Activated CD8-positive, alpha-beta T cell treated with anti-CD3 and anti-CD28 coated beads for 36 hours (primary cell): ENCODE results near the gene SFSWAP. TPM values are rescaled to one million over a fixed set of nuclear protein-coding genes. Genes with fewer than 3 reads are reported as not detected.

Experiments used
- ATAC-seq: fragments of 200-7000 bp; cut with Tn5 transposase; one replicate; pipeline ENCODE4 v1.10.0; 2021; ENCODE audit warnings: mild to moderate bottlenecking, moderate library complexity
- CTCF ChIA-PET: fragments of 350-600 bp; sonication (Branson Sonifier 250); formaldehyde crosslinking; loops from one replicate; lab custom pipeline; 2021; ENCODE audit warnings: antibody characterized with exemption; lab: Charles Lee
- POLR2A ChIA-PET: fragments of 350-600 bp; sonication (Branson Sonifier 250); formaldehyde crosslinking; loops from one replicate; lab custom pipeline; 2021; ENCODE audit warnings: antibody characterized with exemption; lab: Charles Lee
- DNase-seq: peaks from one replicate; pipeline ENCODE4 v3.0.0-alpha.2; 2020
- H3K27ac Mint-ChIP-seq: one replicate; pipeline ENCODE4 v1.8.0; 2021; ENCODE audit warnings: mild to moderate bottlenecking, mixed read lengths
- H3K27me3 Mint-ChIP-seq: one replicate; pipeline ENCODE4 v1.8.0; 2021; ENCODE audit warnings: mixed read lengths
- H3K36me3 Mint-ChIP-seq: one replicate; pipeline ENCODE4 v1.8.0; 2021; ENCODE audit warnings: low read depth, mixed read lengths
- H3K4me1 Mint-ChIP-seq: one replicate; pipeline ENCODE4 v1.8.0; 2021; ENCODE audit warnings: low read depth, mixed read lengths
- H3K4me3 Mint-ChIP-seq: one replicate; pipeline ENCODE4 v1.8.0; 2021; ENCODE audit warnings: mild to moderate bottlenecking, moderate library complexity, mixed read lengths
- H3K9me3 Mint-ChIP-seq: one replicate; pipeline ENCODE4 v1.8.0; 2021; ENCODE audit warnings: mixed read lengths
- intact Hi-C: fragments of 100-400 bp; cut with micrococcal nuclease; formaldehyde crosslinking; loops from one replicate; pipeline ENCODE4 v1.10.0; 2022
- total RNA-seq, 2 experiments: library from RNA; stranded (reverse); gene quantifications; one replicate each; pipeline ENCODE4 v1.2.3, GENCODE V29; 2021
- TF ChIP-seq, protein P1 (sequence below): fragments of 200-600 bp; IDR thresholded peaks from one replicate; pipeline ENCODE4 v1.8.0; 2022; ENCODE audit warnings: antibody characterized with exemption, mild to moderate bottlenecking

The SFSWAP gene
- total RNA-seq, 2 experiments from 2014 or later: 47.6 to 49.3 TPM

DNA sequence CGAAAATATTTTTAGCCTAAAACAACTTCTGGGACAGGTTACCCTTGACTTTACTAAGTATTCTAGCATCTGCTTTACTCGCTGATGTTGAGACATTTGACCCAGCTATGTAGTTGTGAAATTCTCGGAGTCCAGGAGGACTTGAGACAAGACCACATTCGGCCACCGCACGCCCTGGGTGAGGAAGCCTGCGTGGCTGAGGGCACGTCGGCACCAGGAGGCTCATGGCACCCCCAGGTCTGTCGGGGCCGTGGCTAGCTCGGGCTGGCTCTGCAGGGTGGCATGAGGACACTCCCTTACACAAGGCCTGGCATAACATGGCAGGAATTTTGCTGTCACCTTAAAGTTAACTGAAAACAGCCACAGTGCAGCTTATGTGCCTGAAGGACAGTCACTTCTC is 59.2 kb downstream of the SFSWAP start:
- TF ChIP-seq, protein P1, sequence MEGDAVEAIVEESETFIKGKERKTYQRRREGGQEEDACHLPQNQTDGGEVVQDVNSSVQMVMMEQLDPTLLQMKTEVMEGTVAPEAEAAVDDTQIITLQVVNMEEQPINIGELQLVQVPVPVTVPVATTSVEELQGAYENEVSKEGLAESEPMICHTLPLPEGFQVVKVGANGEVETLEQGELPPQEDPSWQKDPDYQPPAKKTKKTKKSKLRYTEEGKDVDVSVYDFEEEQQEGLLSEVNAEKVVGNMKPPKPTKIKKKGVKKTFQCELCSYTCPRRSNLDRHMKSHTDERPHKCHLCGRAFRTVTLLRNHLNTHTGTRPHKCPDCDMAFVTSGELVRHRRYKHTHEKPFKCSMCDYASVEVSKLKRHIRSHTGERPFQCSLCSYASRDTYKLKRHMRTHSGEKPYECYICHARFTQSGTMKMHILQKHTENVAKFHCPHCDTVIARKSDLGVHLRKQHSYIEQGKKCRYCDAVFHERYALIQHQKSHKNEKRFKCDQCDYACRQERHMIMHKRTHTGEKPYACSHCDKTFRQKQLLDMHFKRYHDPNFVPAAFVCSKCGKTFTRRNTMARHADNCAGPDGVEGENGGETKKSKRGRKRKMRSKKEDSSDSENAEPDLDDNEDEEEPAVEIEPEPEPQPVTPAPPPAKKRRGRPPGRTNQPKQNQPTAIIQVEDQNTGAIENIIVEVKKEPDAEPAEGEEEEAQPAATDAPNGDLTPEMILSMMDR: no peak
- Mint-ChIP-seq H3K4me1 (peaks cover 23% of the 10 kb centered on the region), H3K4me3 (no peak overlapping the region), H3K27ac (no peak overlapping the region), H3K9me3 (no peaks in the 10 kb centered on the region), H3K36me3 (peaks cover 49% of the 10 kb centered on the region), H3K27me3 (no peaks in the 10 kb centered on the region)
- ChIA-PET POLR2A (interaction anchor here (1.0 kb wide), 1 partner anchor 242 kb away, joined by 3 read pairs; no protein-coding TSS in a partner anchor), CTCF (no interaction called here)
- intact Hi-C loops: no loop called here
- DNase-seq (no peak), ATAC-seq (no peak)

DNA sequence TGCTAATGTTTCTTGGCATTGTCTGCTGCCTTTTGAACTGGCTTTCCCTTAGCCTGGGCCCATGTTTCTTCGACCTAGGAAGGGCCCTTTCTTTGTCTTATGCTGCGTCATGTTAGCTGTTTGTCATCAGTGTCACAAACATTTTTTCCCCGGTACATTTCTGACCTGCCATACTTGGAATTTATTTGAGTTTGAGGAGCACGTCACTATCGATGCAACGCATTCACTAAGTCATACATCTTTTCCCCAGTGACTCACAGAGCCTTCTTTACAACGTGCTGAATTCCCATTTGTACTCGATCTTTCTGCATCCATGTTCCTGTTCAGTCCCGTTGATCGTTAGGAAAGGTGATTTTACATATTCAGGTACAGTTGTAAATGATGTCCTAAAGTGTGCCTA is 61.1 kb downstream of the SFSWAP start:
- H3K27ac Mint-ChIP-seq: no peak overlapping the region
- H3K27me3 Mint-ChIP-seq: no peaks in the 10 kb centered on the region
- intact Hi-C loops: no loop called here
- H3K4me1 Mint-ChIP-seq: peaks cover 32% of the 10 kb centered on the region
- CTCF ChIA-PET: no interaction called here
- H3K36me3 Mint-ChIP-seq: peaks cover 46% of the 10 kb centered on the region
- no peaks in the 10 kb centered on the region for H3K9me3 Mint-ChIP-seq
- no peak overlapping the region for H3K4me3 Mint-ChIP-seq
- POLR2A ChIA-PET: no interaction called here
- no peak for ATAC-seq
- DNase-seq: no peak
- TF ChIP-seq, protein P1: no peak

DNA sequence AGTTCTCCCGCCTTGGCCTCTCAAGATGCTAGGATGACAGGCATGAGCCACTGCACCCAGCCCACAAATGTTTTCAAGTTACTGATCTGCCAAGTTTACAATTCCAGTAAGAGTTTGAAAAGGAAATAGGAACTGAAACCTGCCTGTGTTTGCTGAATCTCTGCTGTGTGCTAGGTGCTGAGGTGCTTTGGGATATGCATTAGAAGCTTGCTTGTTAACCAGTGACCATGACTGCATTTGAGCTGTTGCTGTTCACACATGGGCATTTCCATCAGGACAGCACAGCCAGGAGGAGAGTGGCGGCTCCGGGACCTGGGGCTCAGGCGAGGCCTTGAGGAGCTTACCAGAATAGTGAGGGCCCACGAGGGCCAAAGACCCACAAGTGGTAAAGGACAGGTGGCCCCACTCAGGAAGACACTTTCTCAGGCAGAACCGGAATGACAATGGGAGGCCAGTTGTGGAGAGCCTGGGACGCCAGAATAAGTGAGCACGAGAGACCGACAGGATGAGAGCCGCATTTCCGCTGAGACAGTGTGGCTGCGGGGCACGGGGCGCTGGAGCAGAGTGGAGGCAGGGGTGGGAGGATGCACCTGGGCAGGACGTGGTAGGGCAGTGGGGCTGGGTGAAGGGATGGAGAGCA is 62.8 kb downstream of the SFSWAP start:
- no peaks in the 10 kb centered on the region for H3K9me3 Mint-ChIP-seq

DNA sequence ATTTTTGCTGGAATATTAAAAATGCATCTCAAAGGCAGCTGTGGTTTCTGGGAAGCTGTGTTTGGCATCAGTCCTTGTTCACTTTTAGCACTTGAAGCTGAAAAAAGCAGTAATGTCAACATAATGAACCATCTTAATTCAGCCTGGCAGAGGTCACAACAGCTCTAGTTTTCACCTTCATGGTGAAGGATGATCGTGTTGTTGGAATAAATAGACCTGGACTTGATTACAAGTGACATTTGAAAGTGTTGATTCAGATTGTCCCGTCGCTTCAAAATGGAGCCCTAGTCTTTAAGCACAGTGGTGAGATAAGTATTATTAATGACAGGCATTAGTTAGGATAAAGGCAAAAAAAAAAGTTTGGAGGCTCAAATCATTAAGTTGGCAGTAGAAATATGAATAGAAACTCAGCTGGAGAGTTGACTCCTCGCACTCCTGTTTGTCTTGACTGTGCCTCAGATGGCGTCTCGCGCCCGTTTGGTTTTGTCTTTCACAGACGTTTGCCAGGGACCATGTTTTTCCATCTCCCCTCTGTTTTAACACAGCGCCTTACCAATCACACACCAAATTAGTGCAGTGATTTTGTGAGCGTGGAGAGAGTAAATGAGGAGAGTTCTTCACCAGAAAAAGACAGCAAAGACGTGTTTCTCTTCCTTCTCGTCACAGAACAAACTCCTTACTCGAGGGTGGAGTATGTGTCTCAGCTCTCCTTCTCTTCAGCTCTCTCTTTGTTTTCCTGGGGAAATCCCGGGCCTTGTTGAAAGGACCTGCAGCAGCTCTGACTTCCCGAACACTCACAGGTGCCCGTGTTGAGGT is 63.9 kb downstream of the SFSWAP start:
- no peaks in the 10 kb centered on the region for H3K9me3 Mint-ChIP-seq

More for the DNA sequence above, 62.8 kb downstream of the SFSWAP start:
- intact Hi-C loops: no loop called here
- ATAC-seq: peak; percentile 62
- Mint-ChIP-seq H3K4me3 (no peak overlapping the region), H3K27me3 (no peaks in the 10 kb centered on the region), H3K36me3 (peaks cover 52% of the 10 kb centered on the region), H3K27ac (peak overlapping the region; percentile 58), H3K4me1 (peaks cover 32% of the 10 kb centered on the region)
- TF ChIP-seq, protein P1: no peak
- ChIA-PET POLR2A (no interaction called here), CTCF (interaction anchor here (1.5 kb wide), 1 partner anchor 19 kb away, joined by 3 read pairs; no protein-coding TSS in a partner anchor)
- DNase-seq: peak; percentile 48

More for the DNA sequence above, 63.9 kb downstream of the SFSWAP start:
- intact Hi-C loops: no loop called here
- DNase-seq (no peak), ATAC-seq (no peak)
- CTCF ChIA-PET: interaction anchor here (1.5 kb wide), 1 partner anchor 20 kb away, joined by 3 read pairs; no protein-coding TSS in a partner anchor
- H3K4me3 Mint-ChIP-seq: no peak overlapping the region
- H3K27ac Mint-ChIP-seq: peak overlapping the region; percentile 58
- peaks cover 32% of the 10 kb centered on the region for H3K4me1 Mint-ChIP-seq
- H3K36me3 Mint-ChIP-seq: peaks cover 55% of the 10 kb centered on the region
- TF ChIP-seq, protein P1: no peak
- H3K27me3 Mint-ChIP-seq: no peaks in the 10 kb centered on the region
- POLR2A ChIA-PET: interaction anchor here (0.6 to 0.8 kb wide), 2 partner anchors 24 to 29 kb away, joined by 3 read pairs; no protein-coding TSS in a partner anchor
